DOHH2 (cell line): ENCODE measurements around the gene CSF2RB.

Source experiments
- CTCF ChIP-seq: fragments of 200-600 bp; sonication (generic); IDR thresholded peaks from one replicate; pipeline ENCODE4 v1.5.1; 2014; ENCODE audit warnings: antibody characterized with exemption, mild to moderate bottlenecking, low read depth, low read length; ENCODE audit not compliant: poor library complexity, severe bottlenecking
- EZH2phosphoT487 ChIP-seq: fragments of 200-600 bp; sonication (generic); IDR thresholded peaks from 2 replicates; pipeline ENCODE4 v1.6.1; 2017; ENCODE audit warnings: borderline replicate concordance, mild to moderate bottlenecking, antibody characterized with exemption, low read length, moderate library complexity, mixed read lengths

- TF ChIP-seq CTCF: no peak
- no peak for TF ChIP-seq EZH2phosphoT487
These were observed 5.9 kb upstream of the CSF2RB start for GRCh38 chr22:36907253-36908195.
